HepG2 (cell line): Measurements from ENCODE around the gene FAM24A.

Experiments
- BRCA1 ChIP-seq: sonication (generic); formaldehyde crosslinking; IDR thresholded peaks from 2 replicates; pipeline ENCODE4 v1.4.0; 2020; ENCODE audit warnings: missing genetic modification reagents
- CHD2 ChIP-seq: IDR thresholded peaks from 2 replicates; pipeline ENCODE4 v1.6.1; 2011; ENCODE audit warnings: low read depth, low read length, improper control_type of control experiment
- CSRNP2 ChIP-seq: sonication (generic); formaldehyde crosslinking; conservative IDR thresholded peaks from 2 replicates; pipeline ENCODE4 v1.8.0; 2022; ENCODE audit warnings: low read depth, missing genetic modification reagents
- CTCF ChIP-seq: sonication (generic); formaldehyde crosslinking; IDR thresholded peaks from 2 replicates; pipeline ENCODE4 v1.5.0; 2020; ENCODE audit warnings: mild to moderate bottlenecking, missing genetic modification reagents, moderate library complexity
- NFYB ChIP-seq: sonication (generic); formaldehyde crosslinking; IDR thresholded peaks from 2 replicates; pipeline ENCODE4 v1.4.0; 2020; ENCODE audit warnings: missing genetic modification reagents
- NR3C1 ChIP-seq: sonication (generic); formaldehyde crosslinking; IDR thresholded peaks from 2 replicates; pipeline ENCODE4 v1.4.0; 2020; ENCODE audit warnings: missing genetic modification reagents
- POLR2A ChIP-seq, 2 experiments: IDR thresholded peaks; 2 replicates each; pipeline ENCODE4 v1.6.1; 2011; ENCODE audit warnings: low read depth in 2 of 2, low read length in 2 of 2, mild to moderate bottlenecking in 1 of 2, moderate library complexity in 1 of 2; ENCODE audit not compliant: insufficient read depth in 1 of 2
- PRDM10 ChIP-seq: sonication (generic); formaldehyde crosslinking; IDR thresholded peaks from 2 replicates; pipeline ENCODE4 v1.4.0; 2020; ENCODE audit warnings: low read depth, missing genetic modification reagents
- TOE1 ChIP-seq: sonication (generic); formaldehyde crosslinking; IDR thresholded peaks from 2 replicates; pipeline ENCODE4 v1.4.0; 2020; ENCODE audit warnings: mild to moderate bottlenecking, missing genetic modification reagents
- UBTF ChIP-seq: sonication (generic); formaldehyde crosslinking; IDR thresholded peaks from 2 replicates; pipeline ENCODE4 v1.4.0; 2020; ENCODE audit warnings: mild to moderate bottlenecking, missing genetic modification reagents
- ZBTB10 ChIP-seq: sonication (generic); formaldehyde crosslinking; IDR thresholded peaks from 2 replicates; pipeline ENCODE4 v1.4.0; 2020; ENCODE audit warnings: missing genetic modification reagents, borderline replicate concordance
- ZMYM2 ChIP-seq: sonication (generic); formaldehyde crosslinking; IDR thresholded peaks from 2 replicates; pipeline ENCODE4 v1.8.0; 2022; ENCODE audit warnings: mild to moderate bottlenecking, missing genetic modification reagents

GRCh38 chr10:122864901-122865300 lies 45.5 kb upstream of the FAM24A start:
- TF ChIP-seq PRDM10 (no peak), NFYB (CRISPR knock-in tag) (no peak), NR3C1 (no peak), CSRNP2 (no peak), ZMYM2 (CRISPR knock-in tag) (no peak), BRCA1 (CRISPR knock-in tag) (no peak), TOE1 (no peak), ZBTB10 (CRISPR knock-in tag) (no peak), POLR2A (IDR thresholded peaks at IDR 0.05; ENCODE audit: insufficient read depth in 1 of 2, low read depth in 2 of 2, low read length in 2 of 2) (no peak), UBTF (CRISPR knock-in tag) (no peak), CTCF (no peak), CHD2 (no peak)
